Esophagus muscularis mucosa (tissue), 3 donors: Measurements from ENCODE around the gene ADAMTS19.

Source experiments
- CTCF ChIP-seq, 3 experiments: fragments of 200-600 bp in 2 of 3; fragments of 450-650 bp in 1 of 3; sonication (generic) in 2 of 3; IDR thresholded peaks; one replicate each; pipeline ENCODE4 v1.5.1; 2017 to 2019; ENCODE audit warnings: antibody characterized with exemption in 3 of 3, mild to moderate bottlenecking in 2 of 3, moderate library complexity in 1 of 3
- POLR2A ChIP-seq: fragments of 450-650 bp; IDR thresholded peaks from one replicate; pipeline ENCODE4 v1.6.1; 2017; ENCODE audit warnings: antibody characterized with exemption, moderate library complexity, mild to moderate bottlenecking, low read depth
- POLR2AphosphoS5 ChIP-seq, 2 donors: sonication (generic); formaldehyde crosslinking; IDR thresholded peaks; one replicate each; pipeline ENCODE4 v1.6.1; 2017; ENCODE audit warnings: antibody characterized with exemption in 2 of 2

- no peak for TF ChIP-seq POLR2AphosphoS5 (IDR thresholded peaks at IDR 0.05)
- TF ChIP-seq CTCF (IDR thresholded peaks at IDR 0.05): no peak
- TF ChIP-seq POLR2A: no peak
These were observed 39.2 kb downstream of the ADAMTS19 start for GRCh38 chr5:129499208-129499852.
